ENCODE results near the gene GATM. TPM values are rescaled to one million over a fixed set of nuclear protein-coding genes. Genes with fewer than 3 reads are reported as not detected.

GATM gene
- 0.66 and 1.3 TPM in 2 replicates for total RNA-seq

GRCh38 chr15:45378149-45378912, at the start of gene GATM:
GATM (minus strand) TSS chr15:45378544; CDS start chr15:45378453, 91 bp downstream.

Small RNA genes within 50 kb of the gene (small RNA-seq; reads per million reads assigned to genes)
- not detected for gene RNU6-953P

Other genes with a start within 250 kb of the GATM start
- not detected in 2 replicates for gene DUOXA1, start 248.7 kb downstream of the GATM start, total RNA-seq
- under 0.01 TPM in 1 of 2 replicates, not detected in the other for gene DUOX1, start 248.6 kb downstream of the GATM start, total RNA-seq
- 2.1 and 2.6 TPM in 2 replicates for gene SHF, start 190.6 kb downstream of the GATM start, total RNA-seq
- gene SLC28A2, start 126.3 kb downstream of the GATM start, total RNA-seq, result not detected in 2 replicates
- gene SLC30A4, start 144.2 kb upstream of the GATM start, total RNA-seq, result 6.8 and 8.5 TPM in 2 replicates
- 87.6 and 93.2 TPM in 2 replicates for gene BLOC1S6, start 208.8 kb upstream of the GATM start, total RNA-seq